ENCODE results near the gene TROAP.
"Not testable (repeated sequence)": the region's sequence is repeated elsewhere in the genome, so short reads cannot be mapped to it uniquely, and the experiment has no call there.

TROAP gene

GRCh38 chr12:49330631-49331379, 7.8 kb downstream of the TROAP start:
- no peak for DNase-seq

GRCh38 chr12:49331380-49332222, 8.5 kb downstream of the TROAP start:
- no peak for DNase-seq

- DNase-seq = no peak
These were observed 9.4 kb downstream of the TROAP start for GRCh38 chr12:49332441-49332861.

- DNase-seq = no peak
These were observed 9.9 kb downstream of the TROAP start for GRCh38 chr12:49332891-49333371.

- DNase-seq = not testable (repeated sequence)
These were observed 10.7 kb downstream of the TROAP start for GRCh38 chr12:49333778-49334177.

- no peak for DNase-seq
These were observed 11.2 kb downstream of the TROAP start for GRCh38 chr12:49334226-49334625.

GRCh38 chr12:49334681-49335080, 11.6 kb downstream of the TROAP start:
- no peak for DNase-seq

- no peak for DNase-seq
These were observed 12.3 kb downstream of the TROAP start for GRCh38 chr12:49335118-49335954.

GRCh38 chr12:49335955-49336644, 13.0 kb downstream of the TROAP start:
- no peak for DNase-seq

- DNase-seq = peak; percentile 91 to 92
These were observed 13.9 kb downstream of the TROAP start, which contains the start of gene C1QL4 for GRCh38 chr12:49336645-49337584. Gene C1QL4 (minus strand): TSS chr12:49337188. CDS start chr12:49336477, 711 bp downstream.

- DNase-seq = no peak
These were observed 15.9 kb downstream of the TROAP start for GRCh38 chr12:49338830-49339463.

GRCh38 chr12:49339464-49339861, 16.4 kb downstream of the TROAP start:
- no peak for DNase-seq

GRCh38 chr12:49340095-49340870, 17.2 kb downstream of the TROAP start:
- DNase-seq = no peak

- DNase-seq = no peak
These were observed 18.1 kb downstream of the TROAP start for GRCh38 chr12:49340971-49341776.

- no peak for DNase-seq
These were observed 18.7 kb downstream of the TROAP start for GRCh38 chr12:49341777-49342065.

- peak; percentile 85 for DNase-seq
These were observed 19.2 kb downstream of the TROAP start for GRCh38 chr12:49342066-49342913.

- DNase-seq = no peak
These were observed 20.1 kb downstream of the TROAP start for GRCh38 chr12:49342914-49343731.

Data from stimulated activated CD4-positive, alpha-beta T cell treated with anti-CD3 and anti-CD28 coated beads, Interleukin-2, amount 100 ng/mL, for 48 hours (primary cell).